Muscle layer of duodenum (tissue), 2 donors: ENCODE data around the gene CTXN1.
"Not testable (repeated sequence)": the region's sequence is repeated elsewhere in the genome, so short reads cannot be mapped to it uniquely, and the experiment has no call there.

Experiments
- H3K27ac ChIP-seq: one replicate; pipeline ENCODE4 v1.7.0; 2013; ENCODE audit warnings: mild to moderate bottlenecking, low read length
- H3K27me3 ChIP-seq: one replicate; pipeline ENCODE4 v1.7.0; 2013; ENCODE audit warnings: low read depth, mild to moderate bottlenecking, control low read depth, low read length
- H3K36me3 ChIP-seq, 2 donors: one replicate each; pipeline ENCODE4 v1.7.0; 2013; ENCODE audit warnings: low read length in 2 of 2, control low read depth in 1 of 2, mild to moderate bottlenecking in 1 of 2; ENCODE audit not compliant: insufficient read depth in 2 of 2, control insufficient read depth in 1 of 2
- H3K4me1 ChIP-seq, 2 donors: one replicate each; pipeline ENCODE4 v1.7.0; 2013; ENCODE audit warnings: low read length in 2 of 2, mild to moderate bottlenecking in 2 of 2, control low read depth in 1 of 2, moderate library complexity in 1 of 2; ENCODE audit not compliant: insufficient read depth in 2 of 2, control insufficient read depth in 1 of 2
- H3K4me3 ChIP-seq, 2 donors: one replicate each; pipeline ENCODE4 v1.7.0; 2013; ENCODE audit warnings: low read length in 2 of 2, low read depth in 1 of 2, mild to moderate bottlenecking in 1 of 2
- H3K9me3 ChIP-seq, 2 donors: one replicate each; pipeline ENCODE4 v1.7.0; 2013; ENCODE audit warnings: low read length in 2 of 2, control low read depth in 1 of 2, mild to moderate bottlenecking in 1 of 2; ENCODE audit not compliant: control insufficient read depth in 1 of 2
- donor health status: healthy.

Gene CTXN1

DNA sequence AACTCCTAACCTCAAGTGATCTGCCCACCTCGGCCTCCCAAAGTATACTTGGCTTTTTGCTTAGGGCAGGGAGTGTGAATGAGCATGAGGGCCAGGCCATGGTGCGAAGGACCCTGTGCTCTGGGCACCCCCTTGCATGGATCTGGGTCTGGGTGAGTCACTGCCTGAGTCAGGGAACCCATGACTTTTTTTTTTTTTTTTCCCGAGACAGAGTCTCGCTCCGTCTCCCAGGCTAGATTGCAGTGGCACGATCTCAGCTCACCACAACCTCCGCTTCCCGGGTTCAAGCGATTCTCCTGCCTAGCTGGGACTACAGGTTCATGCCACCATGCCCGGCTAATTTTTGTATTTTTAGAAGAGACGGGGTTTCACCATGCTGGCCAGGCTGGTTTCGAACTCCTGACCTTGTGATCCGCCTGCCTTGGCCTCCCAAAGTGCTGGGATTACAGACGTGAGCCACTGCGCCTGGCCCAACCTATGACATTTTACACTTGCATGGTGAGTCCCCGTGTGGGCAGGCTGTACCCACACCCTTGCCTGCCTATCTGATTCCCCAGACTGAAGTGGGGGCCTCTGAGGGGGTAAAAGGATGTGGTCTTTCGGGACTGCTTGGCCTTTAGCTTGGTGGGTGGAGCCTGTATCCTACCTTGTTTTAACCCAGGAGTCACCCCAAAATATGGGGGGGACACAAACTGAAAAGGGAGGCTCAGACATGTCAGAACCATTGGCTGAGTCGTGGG, 32.4 kb downstream of the CTXN1 start:
- H3K27me3 ChIP-seq: not testable (repeated sequence)

DNA sequence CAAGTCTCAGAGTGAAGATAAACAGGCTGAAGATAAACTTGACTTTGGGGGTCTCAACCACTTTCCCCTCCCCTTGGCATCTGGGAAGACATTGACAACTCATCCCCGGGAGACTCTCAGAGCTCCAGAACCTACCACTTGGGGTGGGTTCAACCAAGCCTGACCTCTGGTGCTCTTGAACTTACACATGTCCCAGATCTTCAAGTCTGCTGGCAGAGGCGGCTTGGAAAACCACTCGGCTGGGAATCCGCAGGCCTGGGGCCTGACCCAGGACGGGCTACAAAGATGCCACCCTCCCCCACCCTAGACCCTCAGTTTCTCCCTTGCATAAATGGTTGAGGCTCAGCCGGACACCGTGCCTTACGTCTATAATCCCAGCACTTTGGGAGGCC, 37.1 kb downstream of the CTXN1 start:
- Histone ChIP-seq H3K27ac (no peak overlapping the region), H3K36me3 (no peaks in the 10 kb centered on the region), H3K4me3 (peak overlapping the region; percentile 8 to 21)

More for the DNA sequence above, 32.4 kb downstream of the CTXN1 start:
- not testable (repeated sequence) for H3K9me3 ChIP-seq, H3K27ac ChIP-seq, H3K4me1 ChIP-seq, H3K36me3 ChIP-seq, H3K4me3 ChIP-seq

GRCh38 chr19:7888145-7888825, 37.6 kb downstream of the CTXN1 start, which contains the start of gene LRRC8E:
Gene LRRC8E (plus strand): TSS chr19:7888510. CDS start chr19:7895604, 7,094 bp downstream.
- peaks cover 3% of the 10 kb centered on the region for H3K27me3 ChIP-seq
- no peak within 1 kb of the TSS for H3K27ac ChIP-seq
- H3K9me3 ChIP-seq: no peaks in the 10 kb centered on the region
- peak within 1 kb of the TSS; percentile 8 to 21 for H3K4me3 ChIP-seq
- H3K4me1 ChIP-seq: peaks cover 0 to 8% of the 10 kb centered on the region in 2 donors
- no peaks in the 10 kb centered on the region for H3K36me3 ChIP-seq

More for the DNA sequence above, 37.1 kb downstream of the CTXN1 start:
- H3K4me1 ChIP-seq: peaks cover 0 to 8% of the 10 kb centered on the region in 2 donors
- peaks cover 3% of the 10 kb centered on the region for H3K27me3 ChIP-seq
- H3K9me3 ChIP-seq: no peaks in the 10 kb centered on the region

GRCh38 chr19:7887408-7888144, 38.4 kb downstream of the CTXN1 start:
- Histone ChIP-seq H3K27me3 (peaks cover 3% of the 10 kb centered on the region), H3K36me3 (no peaks in the 10 kb centered on the region), H3K4me1 (peaks cover 0 to 8% of the 10 kb centered on the region in 2 donors), H3K9me3 (no peaks in the 10 kb centered on the region), H3K4me3 (no peak overlapping the region), H3K27ac (no peak overlapping the region)

DNA sequence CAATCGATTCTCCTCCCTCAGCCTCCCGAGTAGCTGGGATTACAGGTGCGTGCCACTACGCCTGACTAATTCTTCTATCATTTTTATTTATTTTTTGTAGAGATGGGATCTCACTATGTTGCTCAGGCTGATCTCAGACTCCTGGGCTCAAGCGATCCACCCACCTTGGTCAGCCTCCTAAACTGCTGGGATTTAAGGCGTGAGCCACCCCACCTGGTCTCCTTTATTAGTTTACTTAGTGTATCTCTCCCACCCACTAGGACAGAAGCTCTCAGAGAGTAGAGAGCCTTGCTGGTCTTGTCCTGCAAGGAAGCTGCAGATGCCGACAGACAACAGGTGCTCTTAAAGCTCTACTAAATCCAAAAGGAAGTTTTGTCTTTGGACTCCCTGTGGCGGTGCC, 40.1 kb downstream of the CTXN1 start:
- no peaks in the 10 kb centered on the region for H3K36me3 ChIP-seq
- no peaks in the 10 kb centered on the region for H3K9me3 ChIP-seq
- H3K4me3 ChIP-seq: no peak overlapping the region
- peaks cover 3% of the 10 kb centered on the region for H3K27me3 ChIP-seq
- peaks cover 0 to 8% of the 10 kb centered on the region in 2 donors for H3K4me1 ChIP-seq
- H3K27ac ChIP-seq: no peak overlapping the region

- peaks cover 3% of the 10 kb centered on the region for H3K27me3 ChIP-seq
- no peak overlapping the region for H3K27ac ChIP-seq
- H3K4me3 ChIP-seq: no peak overlapping the region
- H3K4me1 ChIP-seq: peaks cover 0 to 8% of the 10 kb centered on the region in 2 donors
- no peaks in the 10 kb centered on the region for H3K36me3 ChIP-seq
- H3K9me3 ChIP-seq: no peaks in the 10 kb centered on the region
Measured at GRCh38 chr19:7883796-7884570, 42.0 kb downstream of the CTXN1 start.

GRCh38 chr19:7883105-7883504, 42.8 kb downstream of the CTXN1 start:
- Histone ChIP-seq H3K27ac (no peak overlapping the region), H3K27me3 (no peaks in the 10 kb centered on the region)

GRCh38 chr19:7881910-7882309, 44.0 kb downstream of the CTXN1 start:
- H3K27me3 ChIP-seq: no peaks in the 10 kb centered on the region
- H3K4me3 ChIP-seq: no peak overlapping the region
- no peak overlapping the region for H3K27ac ChIP-seq
- H3K9me3 ChIP-seq: no peaks in the 10 kb centered on the region
- no peaks in the 10 kb centered on the region for H3K36me3 ChIP-seq
- H3K4me1 ChIP-seq: no peaks in the 10 kb centered on the region

More at GRCh38 chr19:7883105-7883504, 42.8 kb downstream of the CTXN1 start:
- no peaks in the 10 kb centered on the region for H3K36me3 ChIP-seq
- peaks cover 0 to 2% of the 10 kb centered on the region in 2 donors for H3K4me1 ChIP-seq
- H3K9me3 ChIP-seq: no peaks in the 10 kb centered on the region
- H3K4me3 ChIP-seq: no peak overlapping the region

DNA sequence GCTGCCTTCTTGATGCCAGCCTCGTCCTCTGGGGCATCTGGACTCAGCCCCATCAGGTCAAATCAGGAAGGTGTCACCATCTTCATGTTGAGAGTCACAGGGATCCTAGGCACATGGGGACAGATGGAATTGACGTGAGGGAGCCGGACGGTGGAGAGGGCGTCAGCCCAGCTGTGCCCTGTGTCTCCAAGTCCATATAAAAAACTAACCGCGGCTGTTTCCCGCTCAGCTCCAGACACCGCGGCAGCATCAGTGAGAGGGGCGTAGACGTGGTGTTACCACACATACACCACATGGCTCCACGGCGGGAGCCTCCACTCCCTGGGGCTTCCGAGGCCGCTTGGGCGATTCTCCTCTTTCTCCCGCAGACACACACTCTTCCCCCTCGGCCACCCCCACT, 46.1 kb downstream of the CTXN1 start:
- Histone ChIP-seq H3K4me1 (peaks cover 0 to under 1% of the 10 kb centered on the region in 2 donors), H3K9me3 (no peaks in the 10 kb centered on the region), H3K4me3 (no peak overlapping the region), H3K27me3 (peaks cover under 1% of the 10 kb centered on the region), H3K27ac (no peak overlapping the region), H3K36me3 (no peaks in the 10 kb centered on the region)

DNA sequence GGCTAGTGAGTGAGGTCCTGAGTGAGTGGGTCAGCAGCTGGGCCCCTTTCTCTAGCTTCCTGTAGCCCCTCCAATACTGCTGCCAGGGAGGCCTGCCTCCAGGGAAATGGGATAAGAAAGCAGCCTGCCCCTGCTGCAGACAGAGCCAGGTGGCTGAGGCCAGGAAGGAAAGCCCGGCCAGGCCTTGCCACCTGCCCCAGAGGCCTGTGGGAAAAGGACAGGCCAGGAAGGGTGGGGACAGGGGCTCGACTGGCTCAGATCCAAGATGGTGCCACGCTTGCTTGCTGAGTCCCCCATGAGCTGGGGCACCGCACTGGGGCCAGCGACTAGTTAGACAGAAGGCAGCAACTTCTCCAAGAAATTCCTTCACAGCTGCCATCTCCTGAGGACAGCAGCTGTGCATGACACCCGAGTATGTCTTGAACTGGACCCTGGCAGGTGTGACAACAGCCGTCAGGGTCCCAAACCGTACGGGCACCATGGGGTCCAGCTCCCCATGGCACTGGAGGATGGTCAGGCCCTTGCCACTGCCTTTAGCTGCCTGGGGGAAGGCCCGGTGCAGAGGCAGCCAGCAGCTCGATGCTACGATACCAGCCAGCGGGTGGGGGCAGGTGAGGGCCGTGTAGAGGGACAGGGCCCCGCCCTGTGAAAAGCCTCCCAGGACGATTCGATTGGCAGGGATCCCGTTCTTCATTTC, 46.7 kb downstream of the CTXN1 start:
- no peaks in the 10 kb centered on the region for H3K36me3 ChIP-seq
- H3K4me3 ChIP-seq: no peak overlapping the region
- no peaks in the 10 kb centered on the region for H3K9me3 ChIP-seq
- H3K27ac ChIP-seq: no peak overlapping the region
- H3K4me1 ChIP-seq: peaks cover 0 to 6% of the 10 kb centered on the region in 2 donors
- peaks cover 5% of the 10 kb centered on the region for H3K27me3 ChIP-seq
